ENCODE data around the gene CNOT3.
"Not testable (repeated sequence)": the region's sequence is repeated elsewhere in the genome, so short reads cannot be mapped to it uniquely, and the experiment has no call there.

CNOT3 gene

GRCh38 chr19:54137699-54138488 lies at the start of gene CNOT3:
Gene CNOT3 (plus strand): TSS chr19:54137762. CDS start chr19:54142979, 5,217 bp downstream.
- peak; percentile 31 for DNase-seq (ENCODE audit: low spot score)

- DNase-seq (ENCODE audit: low spot score): no peak
These were observed 43.0 kb upstream of the CNOT3 start for GRCh38 chr19:54094426-54095000.

- DNase-seq (ENCODE audit: low spot score): no peak
These were observed 42.3 kb upstream of the CNOT3 start for GRCh38 chr19:54095136-54095858.

GRCh38 chr19:54095859-54096616 lies 41.5 kb upstream of the CNOT3 start:
- peak; percentile 68 for DNase-seq (ENCODE audit: low spot score)

GRCh38 chr19:54096617-54097106 lies 40.9 kb upstream of the CNOT3 start:
- peak; percentile 44 for DNase-seq (ENCODE audit: low spot score)

- DNase-seq (ENCODE audit: low spot score): no peak
These were observed 38.2 kb upstream of the CNOT3 start for GRCh38 chr19:54099190-54099902.

GRCh38 chr19:54099903-54100255 lies 37.7 kb upstream of the CNOT3 start:
- not testable (repeated sequence) for DNase-seq (ENCODE audit: low spot score)

- no peak for DNase-seq (ENCODE audit: low spot score)
These were observed 37.0 kb upstream of the CNOT3 start, which contains the start of gene OSCAR for GRCh38 chr19:54100561-54100960. Gene OSCAR (minus strand): TSS chr19:54100803. CDS start chr19:54100792, 11 bp downstream.

GRCh38 chr19:54102421-54103169 lies 35.0 kb upstream of the CNOT3 start, which contains the start of gene NDUFA3:
Gene NDUFA3 (plus strand): TSS chr19:54102855. CDS start chr19:54102879, 24 bp downstream.
- DNase-seq (ENCODE audit: low spot score): peak; percentile 100

- no peak for DNase-seq (ENCODE audit: low spot score)
These were observed 32.4 kb upstream of the CNOT3 start for GRCh38 chr19:54104998-54105715.

GRCh38 chr19:54105796-54106195 lies 31.8 kb upstream of the CNOT3 start:
- DNase-seq (ENCODE audit: low spot score): no peak

GRCh38 chr19:54106716-54107115 lies 30.8 kb upstream of the CNOT3 start:
- DNase-seq (ENCODE audit: low spot score): no peak

- no peak for DNase-seq (ENCODE audit: low spot score)
These were observed 29.6 kb upstream of the CNOT3 start for GRCh38 chr19:54107876-54108490.

GRCh38 chr19:54108496-54108895 lies 29.1 kb upstream of the CNOT3 start:
- DNase-seq (ENCODE audit: low spot score): no peak

GRCh38 chr19:54109651-54110050 lies 27.9 kb upstream of the CNOT3 start:
- no peak for DNase-seq (ENCODE audit: low spot score)

- peak; percentile 63 for DNase-seq (ENCODE audit: low spot score)
These were observed 23.0 kb upstream of the CNOT3 start for GRCh38 chr19:54114340-54115108.

- DNase-seq (ENCODE audit: low spot score): peak; percentile 99
These were observed 22.2 kb upstream of the CNOT3 start, which contains the start of the genes PRPF31 and TFPT for GRCh38 chr19:54115109-54116063. Gene PRPF31 (plus strand): TSS chr19:54115754. CDS start chr19:54118279, 2,525 bp downstream. Gene TFPT (minus strand): TSS chr19:54115657. CDS start chr19:54115269, 388 bp downstream.
